Stimulated activated CD8-positive, alpha-beta memory T cell treated with anti-CD3 and anti-CD28 coated beads, Interleukin-7, amount 100 ng/mL, for 1 hour (primary cell): ENCODE measurements around the gene LAPTM5.
"Not testable (repeated sequence)": the region's sequence is repeated elsewhere in the genome, so short reads cannot be mapped to it uniquely, and the experiment has no call there.

Experiments used
- DNase-seq, 2 donors: peaks; one replicate each; pipeline ENCODE4 v3.0.0-alpha.2; 2020; ENCODE audit warnings: low read depth in 2 of 2

LAPTM5 gene

GRCh38 chr1:30697571-30698376, 59.8 kb downstream of the LAPTM5 start:
- no peak for DNase-seq

GRCh38 chr1:30696831-30697230, 60.7 kb downstream of the LAPTM5 start:
- DNase-seq = no peak

GRCh38 chr1:30695439-30695841, 62.1 kb downstream of the LAPTM5 start:
- DNase-seq = no peak

- no peak for DNase-seq
These were observed 63.0 kb downstream of the LAPTM5 start for GRCh38 chr1:30694280-30695175.

- DNase-seq = no peak
These were observed 63.8 kb downstream of the LAPTM5 start for GRCh38 chr1:30693822-30694221.

- no peak for DNase-seq
These were observed 64.2 kb downstream of the LAPTM5 start for GRCh38 chr1:30693366-30693765.

GRCh38 chr1:30692948-30693301, 64.6 kb downstream of the LAPTM5 start:
- no peak for DNase-seq

- DNase-seq = no peak
These were observed 65.2 kb downstream of the LAPTM5 start for GRCh38 chr1:30692201-30692947.

GRCh38 chr1:30691480-30691879, 66.1 kb downstream of the LAPTM5 start:
- no peak for DNase-seq

GRCh38 chr1:30689901-30690645, 67.5 kb downstream of the LAPTM5 start:
- no peak for DNase-seq

- DNase-seq = no peak
These were observed 68.4 kb downstream of the LAPTM5 start for GRCh38 chr1:30688920-30689794.

GRCh38 chr1:30688516-30688915, 69.1 kb downstream of the LAPTM5 start:
- not testable (repeated sequence) for DNase-seq

- DNase-seq = no peak
These were observed 69.7 kb downstream of the LAPTM5 start for GRCh38 chr1:30687886-30688285.

- no peak for DNase-seq
These were observed 71.2 kb downstream of the LAPTM5 start for GRCh38 chr1:30686236-30686935.

- no peak for DNase-seq
These were observed 71.8 kb downstream of the LAPTM5 start for GRCh38 chr1:30685796-30686165.

- no peak for DNase-seq
These were observed 72.4 kb downstream of the LAPTM5 start for GRCh38 chr1:30684881-30685795.

- DNase-seq = no peak
These were observed 73.3 kb downstream of the LAPTM5 start for GRCh38 chr1:30684259-30684658.

- no peak for DNase-seq
These were observed 73.9 kb downstream of the LAPTM5 start for GRCh38 chr1:30683699-30684098.
